Ovary (tissue), 9 donors: ENCODE data around the gene CRISPLD2. TPM values are rescaled to one million over a fixed set of nuclear protein-coding genes. Genes with fewer than 3 reads are reported as not detected.

Experiments used
- DNase-seq, 5 donors: peaks; one replicate each; pipeline ENCODE4 v3.0.0-alpha.2; 2019 to 2020
- H3K27ac ChIP-seq, 2 donors: fragments of 200-600 bp; one replicate each; pipeline versions ENCODE4 v1.5.1 to v1.8.0; 2019 to 2022
- H3K27me3 ChIP-seq: fragments of 200-600 bp; one replicate; pipeline ENCODE4 v1.8.0; 2022
- H3K36me3 ChIP-seq: fragments of 200-600 bp; sonication (generic); one replicate; pipeline ENCODE4 v1.5.1; 2019
- H3K4me1 ChIP-seq: one replicate; pipeline ENCODE4 v1.8.1; 2013; ENCODE audit warnings: mild to moderate bottlenecking, moderate library complexity; ENCODE audit not compliant: insufficient read depth
- H3K4me3 ChIP-seq: fragments of 200-600 bp; sonication (generic); one replicate; pipeline ENCODE4 v1.5.1; 2017
- H3K9me3 ChIP-seq, 2 donors: fragments of 200-600 bp in 1 of 2; sonication (generic) in 1 of 2; one replicate each; pipeline versions ENCODE4 v1.5.1 to v1.8.1; 2013 to 2019; ENCODE audit warnings: mild to moderate bottlenecking in 1 of 2, moderate library complexity in 1 of 2
- CTCF ChIP-seq, 3 donors: fragments of 450-650 bp in 2 of 3; fragments of 200-600 bp in 1 of 3; IDR thresholded peaks; one replicate each; pipeline versions ENCODE4 v1.5.1 to v1.8.0; 2016 to 2022; ENCODE audit warnings: antibody characterized with exemption in 3 of 3, mild to moderate bottlenecking in 1 of 3
- EP300 ChIP-seq: sonication (generic); formaldehyde crosslinking; IDR thresholded peaks from one replicate; pipeline ENCODE4 v1.6.1; 2017; ENCODE audit warnings: antibody characterized with exemption
- POLR2A ChIP-seq: fragments of 450-650 bp; IDR thresholded peaks from one replicate; pipeline ENCODE4 v1.6.1; 2017; ENCODE audit warnings: antibody characterized with exemption, mild to moderate bottlenecking, moderate library complexity
- WGBS, 3 donors: extraction: QIAGEN DNeasy Blood & Tissue Kit in 1 of 3; methylation state at CpG; one replicate each; pipeline versions ENCODE4 v1.1.5 to v1.1.7; 2013 to 2017; 5-methylcytosine and 5-hydroxymethylcytosine counted together
- intact Hi-C, 4 donors: fragments of 100-400 bp; cut with DNase I; formaldehyde crosslinking; loops; one replicate each; pipeline versions ENCODE4 v1.11.0 to v1.15.1; 2022 to 2023
- polyA plus RNA-seq, 2 donors: library from polyadenylated mRNA; stranded (reverse); fragments of 200-250 nt in 1 of 2; fragments of 350-450 nt in 1 of 2; fragmentation: Illumina TruSeq in 1 of 2; extraction: RNeasy Lipid Tissue Mini Kit (QIAGEN cat#74804) in 1 of 2; gene quantifications; one replicate each; pipeline ENCODE4 v1.2.3, GENCODE V29; 2013 to 2014
- total RNA-seq, 7 donors: library from RNA; depleted of rRNA in 2 of 7; stranded (reverse); fragments of >200 nt in 2 of 7; fragmentation: NEBNext Ultra II Directional in 3 of 7; extraction: Animal tissue kit (Norgen Biotek cat#: 25700) in 3 of 7; gene quantifications; one replicate each; pipeline versions ENCODE4 v1.1.0 to v1.2.4, GENCODE V29; 2016 to 2023
- donor health status: DM: no; HTN: no; CAD: no; lungs with moderate emphysema.
- donor health status: DM: no; HTN: no; CAD: no.
- donor health status: Bipolar disorder and iron deficiency.
- donor health status: DM: yes; HTN: yes; CAD: no.
- donor health status: DM: no; HTN: no; CAD: no.
- donor health status: DM: yes; HTN: yes; CAD: no.

The CRISPLD2 gene
- total and polyA plus RNA-seq, 9 donors = 53.2 to 333 (median 111) TPM

DNA sequence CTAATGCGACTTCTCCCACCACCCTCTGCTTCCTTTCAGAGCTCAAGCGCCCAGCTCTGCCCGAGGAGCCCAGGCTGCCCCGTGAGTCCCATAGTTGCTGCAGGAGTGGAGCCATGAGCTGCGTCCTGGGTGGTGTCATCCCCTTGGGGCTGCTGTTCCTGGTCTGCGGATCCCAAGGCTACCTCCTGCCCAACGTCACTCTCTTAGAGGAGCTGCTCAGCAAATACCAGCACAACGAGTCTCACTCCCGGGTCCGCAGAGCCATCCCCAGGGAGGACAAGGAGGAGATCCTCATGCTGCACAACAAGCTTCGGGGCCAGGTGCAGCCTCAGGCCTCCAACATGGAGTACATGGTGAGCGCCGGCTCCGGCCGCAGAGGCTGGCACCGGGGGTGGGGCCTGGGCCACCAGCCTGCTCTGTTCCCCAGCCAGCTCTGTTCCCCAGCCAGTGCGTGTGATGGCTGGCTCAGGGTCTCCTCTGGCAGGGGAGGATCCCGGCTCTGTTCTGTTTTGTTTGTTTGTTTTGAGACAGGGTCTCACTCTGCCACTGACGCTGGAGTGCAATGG lies 18.7 kb downstream of the CRISPLD2 start:
- Histone ChIP-seq H3K4me3 (no peak overlapping the region), H3K27ac (peak overlapping the region in 1 of 2 donors; percentile 46), H3K27me3 (no peaks in the 10 kb centered on the region), H3K9me3 (no peaks in the 10 kb centered on the region), H3K4me1 (peaks cover 13% of the 10 kb centered on the region), H3K36me3 (no peaks in the 10 kb centered on the region)
- WGBS, 3 donors = 83 to 89% (median 84%) methylated on average over 17 to 19 of the region's 19 CpGs
- DNase-seq = no peak
- intact Hi-C loops = loop anchor here in 2 of 4 donors (5.0 kb wide), 2 partner anchors 71 to 89 kb away; no protein-coding TSS in a partner anchor
- TF ChIP-seq EP300 = no peak
- TF ChIP-seq POLR2A = no peak
- no peak for TF ChIP-seq CTCF (IDR thresholded peaks at IDR 0.05)

DNA sequence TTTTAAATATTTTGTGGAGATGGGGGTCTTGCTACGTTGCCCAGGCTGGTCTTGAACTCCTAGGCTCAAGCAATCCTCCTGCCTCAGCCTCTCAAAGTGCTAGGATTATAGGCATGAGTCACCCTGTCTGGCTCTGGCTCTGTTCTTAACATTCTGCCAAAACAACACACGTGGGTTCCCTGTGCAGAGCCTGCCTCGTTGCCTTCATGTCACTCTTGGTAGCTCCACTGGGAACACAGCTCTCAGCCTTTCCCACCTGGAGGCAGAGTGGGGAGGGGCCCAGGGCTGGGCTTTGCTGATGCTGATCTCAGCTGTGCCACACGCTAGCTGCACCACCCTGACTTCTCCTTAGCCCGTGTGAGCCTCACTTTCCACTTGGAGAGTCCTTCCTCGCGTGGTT lies 19.3 kb downstream of the CRISPLD2 start:
- Histone ChIP-seq H3K4me3 (no peak overlapping the region), H3K9me3 (no peaks in the 10 kb centered on the region), H3K27ac (no peak overlapping the region), H3K4me1 (peaks cover 13% of the 10 kb centered on the region), H3K36me3 (no peaks in the 10 kb centered on the region), H3K27me3 (no peaks in the 10 kb centered on the region)
- TF ChIP-seq POLR2A (no peak), EP300 (no peak), CTCF (IDR thresholded peaks at IDR 0.05) (no peak)
- no peak for DNase-seq
- 63 to 71% (median 63%) methylated on average over 7 of the region's 7 CpGs for WGBS, 3 donors
- intact Hi-C loops = loop anchor here in 2 of 4 donors (5.0 kb wide), 2 partner anchors 72 to 88 kb away; no protein-coding TSS in a partner anchor

DNA sequence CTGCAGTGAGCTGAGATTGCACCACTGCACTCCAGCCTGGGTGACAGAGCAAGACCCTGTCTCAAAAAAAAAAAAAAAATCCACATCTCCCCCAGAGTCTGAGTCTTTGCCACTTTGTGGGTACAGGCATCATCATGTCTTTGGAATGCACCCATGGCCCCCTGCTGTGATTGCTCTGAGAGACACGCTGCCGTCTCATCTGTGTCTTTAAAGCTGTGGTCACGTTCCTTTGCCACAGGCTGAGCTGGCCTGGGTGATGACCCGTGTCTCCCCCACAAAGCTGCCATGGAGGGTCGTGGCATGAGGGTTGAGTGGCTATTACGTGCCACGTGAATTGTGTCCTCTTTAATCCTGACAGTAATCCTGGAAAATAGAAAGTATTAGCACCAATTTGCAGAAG lies 20.2 kb downstream of the CRISPLD2 start:
- intact Hi-C loops = loop anchor here in 2 of 4 donors (5.0 kb wide), 2 partner anchors 73 to 87 kb away; no protein-coding TSS in a partner anchor
- Histone ChIP-seq H3K9me3 (no peaks in the 10 kb centered on the region), H3K27me3 (no peaks in the 10 kb centered on the region), H3K36me3 (no peaks in the 10 kb centered on the region), H3K27ac (no peak overlapping the region), H3K4me3 (no peak overlapping the region), H3K4me1 (peaks cover 13% of the 10 kb centered on the region)
- no peak for DNase-seq
- TF ChIP-seq EP300 (no peak), CTCF (IDR thresholded peaks at IDR 0.05) (no peak), POLR2A (no peak)
- 80 to 86% (median 83%) methylated on average over 7 of the region's 7 CpGs for WGBS, 3 donors

- DNase-seq = no peak
- no peak overlapping the region for H3K27ac ChIP-seq
- TF ChIP-seq CTCF (IDR thresholded peaks at IDR 0.05) (no peak), POLR2A (no peak), EP300 (no peak)
- H3K4me3 ChIP-seq = no peak overlapping the region
- H3K27me3 ChIP-seq = no peaks in the 10 kb centered on the region
- no peaks in the 10 kb centered on the region for H3K36me3 ChIP-seq
- H3K4me1 ChIP-seq = peaks cover 7% of the 10 kb centered on the region
- intact Hi-C loops = no loop called here
- no peaks in the 10 kb centered on the region for H3K9me3 ChIP-seq
- 80 to 85% (median 84%) methylated on average over 22 of the region's 22 CpGs for WGBS, 3 donors
Measured at GRCh38 chr16:84840687-84841627, 21.2 kb downstream of the CRISPLD2 start.
